GM12878 (cell line): ENCODE measurements around the gene N4BP2L2. TPM values are rescaled to one million over a fixed set of nuclear protein-coding genes. Genes with fewer than 3 reads are reported as not detected.

Experiments used
- CBX3 ChIP-seq: fragments of 200-600 bp; sonication (generic); IDR thresholded peaks from 2 replicates; pipeline ENCODE4 v1.6.1; 2016; ENCODE audit warnings: low read depth, borderline replicate concordance
- CHD1 ChIP-seq: IDR thresholded peaks from 2 replicates; pipeline ENCODE4 v1.6.1; 2012; ENCODE audit warnings: low read depth, low read length, improper control_type of control experiment
- CHD2 ChIP-seq: IDR thresholded peaks from 2 replicates; pipeline ENCODE4 v1.6.1; 2011; ENCODE audit warnings: low read depth, low read length, improper control_type of control experiment, borderline replicate concordance
- DPF2 ChIP-seq: fragments of 450-650 bp; IDR thresholded peaks from 2 replicates; pipeline ENCODE4 v1.6.1; 2017; ENCODE audit warnings: mild to moderate bottlenecking
- ETV6 ChIP-seq, 2 experiments: fragments of 450-650 bp in 1 of 2; IDR thresholded peaks in 1 of 2; conservative IDR thresholded peaks in 1 of 2; 2 replicates each; pipeline ENCODE4 v1.6.1; 2014; ENCODE audit warnings: antibody characterized with exemption in 1 of 2, borderline replicate concordance in 1 of 2, low read depth in 1 of 2, mild to moderate bottlenecking in 1 of 2, moderate library complexity in 1 of 2
- MEF2B ChIP-seq: fragments of 450-650 bp; IDR thresholded peaks from 2 replicates; pipeline ENCODE4 v1.6.1; 2018; ENCODE audit warnings: mild to moderate bottlenecking, moderate library complexity; ENCODE audit not compliant: partially characterized antibody, poor library complexity, severe bottlenecking
- MTA2 ChIP-seq: fragments of 450-650 bp; IDR thresholded peaks from 2 replicates; pipeline ENCODE4 v1.6.1; 2016; ENCODE audit warnings: low read depth, mild to moderate bottlenecking, moderate library complexity
- MYC ChIP-seq: IDR thresholded peaks from 2 replicates; pipeline ENCODE4 v1.6.1; 2011; ENCODE audit warnings: mild to moderate bottlenecking, low read length, moderate library complexity, inconsistent platforms; ENCODE audit not compliant: insufficient read depth, insufficient replicate concordance, insufficient read length, severe bottlenecking
- NFIC ChIP-seq: IDR thresholded peaks from 2 replicates; pipeline ENCODE4 v1.6.1; 2012; ENCODE audit warnings: low read depth, mild to moderate bottlenecking, inconsistent platforms, low read length, moderate library complexity
- RAD21 ChIP-seq: IDR thresholded peaks from 2 replicates; pipeline ENCODE4 v1.6.1; 2011; ENCODE audit warnings: mild to moderate bottlenecking, low read depth, low read length, moderate library complexity; ENCODE audit not compliant: insufficient read depth
- SREBF2 ChIP-seq: IDR thresholded peaks from 2 replicates; pipeline ENCODE4 v1.6.1; 2012; ENCODE audit warnings: mild to moderate bottlenecking, low read length
- SRF ChIP-seq, 2 experiments: IDR thresholded peaks; 2 replicates each; pipeline ENCODE4 v1.6.1; 2011; ENCODE audit warnings: low read depth in 2 of 2, low read length in 2 of 2, mild to moderate bottlenecking in 1 of 2, moderate library complexity in 1 of 2
- SUZ12 ChIP-seq: fragments of 200-600 bp; sonication (generic); IDR thresholded peaks from one replicate; pipeline ENCODE4 v1.6.1; 2018; ENCODE audit warnings: antibody characterized with exemption, mild to moderate bottlenecking; ENCODE audit not compliant: unreplicated experiment
- TBL1XR1 ChIP-seq: IDR thresholded peaks from 2 replicates; pipeline ENCODE4 v1.6.1; 2012; ENCODE audit warnings: low read depth, low read length, improper control_type of control experiment
- WRNIP1 ChIP-seq: IDR thresholded peaks from 2 replicates; pipeline ENCODE4 v1.6.1; 2011; ENCODE audit warnings: low read depth, low read length, improper control_type of control experiment, borderline replicate concordance
- ZNF384 ChIP-seq: IDR thresholded peaks from 2 replicates; pipeline ENCODE4 v1.6.1; 2012; ENCODE audit warnings: low read depth, mild to moderate bottlenecking, low read length, improper control_type of control experiment, borderline replicate concordance
- polyA plus RNA-seq, 11 experiments: library from polyadenylated mRNA; depleted of rRNA in 4 of 11; unstranded in 6 of 11; stranded (reverse) in 5 of 11; fragments of >200 nt; fragmentation: Nextera tagmentation in 4 of 11; fragmentation: Illumina TruSeq in 1 of 11; extraction: Ambion mirVana in 4 of 11; extraction: Trizol in 1 of 11; gene quantifications; 1 replicate in 1 of 11; 2 replicates in 10 of 11; pipeline versions ENCODE4 v1.2.1 to v1.2.3, GENCODE V29; 2011 to 2016; ENCODE audit warnings: inconsistent platforms in 2 of 11, missing spikeins in 2 of 11, low read depth in 1 of 11
- total RNA-seq, 4 experiments: library from RNA; depleted of rRNA in 3 of 4; stranded (reverse); fragments of >200 nt in 3 of 4; fragmentation: Illumina TruSeq in 1 of 4; extraction: Trizol in 1 of 4; gene quantifications; 2 replicates each; pipeline versions ENCODE4 v1.2.1 to v1.2.3, GENCODE V29; 2013 to 2021
- TF ChIP-seq, protein P1 (sequence below): IDR thresholded peaks from 2 replicates; pipeline ENCODE4 v1.6.1; 2012; ENCODE audit warnings: mild to moderate bottlenecking, low read depth, low read length
- TF ChIP-seq, protein P2 (sequence below): IDR thresholded peaks from 2 replicates; pipeline ENCODE4 v1.6.1; 2012; ENCODE audit warnings: low read depth, low read length, improper control_type of control experiment
- TF ChIP-seq, protein P3 (sequence below): fragments of 450-650 bp; IDR thresholded peaks from 2 replicates; pipeline ENCODE4 v1.6.1; 2018; ENCODE audit warnings: borderline replicate concordance, mild to moderate bottlenecking; ENCODE audit not compliant: partially characterized antibody
- TF ChIP-seq, protein P4 (sequence below): fragments of 450-650 bp; IDR thresholded peaks from 2 replicates; pipeline ENCODE4 v1.6.1; 2017; ENCODE audit warnings: borderline replicate concordance

Gene N4BP2L2
- total and polyA plus RNA-seq, 10 of the 15 experiments (the other 5 are each of a cell fraction or from before 2014, with no cell fraction given), result 41.7 to 87.1 (median 61.2) TPM

DNA sequence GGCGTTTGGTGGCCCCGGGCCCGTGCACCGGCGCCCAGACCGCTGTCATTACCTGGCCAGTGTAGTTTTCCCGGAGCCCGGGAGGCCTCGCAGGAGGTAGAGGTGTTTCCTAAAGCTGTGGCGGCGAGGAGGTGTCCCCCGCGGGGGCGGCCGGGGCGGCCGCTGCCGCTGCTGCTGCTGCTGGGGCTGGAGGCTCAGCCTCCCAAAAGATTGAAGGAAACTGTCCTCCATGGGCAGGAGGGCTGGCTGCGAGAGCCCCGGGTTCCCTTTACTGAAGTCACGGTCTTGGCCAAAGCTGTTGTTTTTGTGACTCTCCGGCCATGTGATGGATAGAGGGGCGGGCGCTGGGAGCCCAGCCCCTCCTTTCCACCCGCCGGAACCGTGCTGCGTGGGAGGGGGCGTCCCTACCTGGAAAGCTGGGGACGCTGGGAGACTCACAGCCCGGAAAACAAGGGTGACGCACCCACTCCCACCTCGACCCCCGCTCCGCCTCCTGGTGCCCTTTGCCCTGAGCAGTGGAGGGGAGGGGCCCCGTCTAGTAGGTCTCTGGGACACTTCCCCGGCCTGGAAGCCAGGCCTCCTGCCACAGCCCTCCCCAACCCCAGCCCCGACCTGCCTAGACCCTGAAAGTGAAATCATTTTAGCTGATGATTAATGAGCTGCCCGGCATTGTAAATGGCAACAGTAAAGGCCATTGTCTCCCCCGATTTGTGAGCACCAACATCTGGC lies 110.6 kb downstream of the N4BP2L2 start, which contains the start of gene N4BP2L1 (continued):
- TF ChIP-seq, protein P1, sequence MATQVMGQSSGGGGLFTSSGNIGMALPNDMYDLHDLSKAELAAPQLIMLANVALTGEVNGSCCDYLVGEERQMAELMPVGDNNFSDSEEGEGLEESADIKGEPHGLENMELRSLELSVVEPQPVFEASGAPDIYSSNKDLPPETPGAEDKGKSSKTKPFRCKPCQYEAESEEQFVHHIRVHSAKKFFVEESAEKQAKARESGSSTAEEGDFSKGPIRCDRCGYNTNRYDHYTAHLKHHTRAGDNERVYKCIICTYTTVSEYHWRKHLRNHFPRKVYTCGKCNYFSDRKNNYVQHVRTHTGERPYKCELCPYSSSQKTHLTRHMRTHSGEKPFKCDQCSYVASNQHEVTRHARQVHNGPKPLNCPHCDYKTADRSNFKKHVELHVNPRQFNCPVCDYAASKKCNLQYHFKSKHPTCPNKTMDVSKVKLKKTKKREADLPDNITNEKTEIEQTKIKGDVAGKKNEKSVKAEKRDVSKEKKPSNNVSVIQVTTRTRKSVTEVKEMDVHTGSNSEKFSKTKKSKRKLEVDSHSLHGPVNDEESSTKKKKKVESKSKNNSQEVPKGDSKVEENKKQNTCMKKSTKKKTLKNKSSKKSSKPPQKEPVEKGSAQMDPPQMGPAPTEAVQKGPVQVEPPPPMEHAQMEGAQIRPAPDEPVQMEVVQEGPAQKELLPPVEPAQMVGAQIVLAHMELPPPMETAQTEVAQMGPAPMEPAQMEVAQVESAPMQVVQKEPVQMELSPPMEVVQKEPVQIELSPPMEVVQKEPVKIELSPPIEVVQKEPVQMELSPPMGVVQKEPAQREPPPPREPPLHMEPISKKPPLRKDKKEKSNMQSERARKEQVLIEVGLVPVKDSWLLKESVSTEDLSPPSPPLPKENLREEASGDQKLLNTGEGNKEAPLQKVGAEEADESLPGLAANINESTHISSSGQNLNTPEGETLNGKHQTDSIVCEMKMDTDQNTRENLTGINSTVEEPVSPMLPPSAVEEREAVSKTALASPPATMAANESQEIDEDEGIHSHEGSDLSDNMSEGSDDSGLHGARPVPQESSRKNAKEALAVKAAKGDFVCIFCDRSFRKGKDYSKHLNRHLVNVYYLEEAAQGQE, result no peak
- no peak for TF ChIP-seq SRF (IDR thresholded peaks at IDR 0.05; ENCODE audit: low read depth in 2 of 2, low read length in 2 of 2)
- no peak for TF ChIP-seq SREBF2
- TF ChIP-seq SUZ12, result no peak
- TF ChIP-seq, protein P2, sequence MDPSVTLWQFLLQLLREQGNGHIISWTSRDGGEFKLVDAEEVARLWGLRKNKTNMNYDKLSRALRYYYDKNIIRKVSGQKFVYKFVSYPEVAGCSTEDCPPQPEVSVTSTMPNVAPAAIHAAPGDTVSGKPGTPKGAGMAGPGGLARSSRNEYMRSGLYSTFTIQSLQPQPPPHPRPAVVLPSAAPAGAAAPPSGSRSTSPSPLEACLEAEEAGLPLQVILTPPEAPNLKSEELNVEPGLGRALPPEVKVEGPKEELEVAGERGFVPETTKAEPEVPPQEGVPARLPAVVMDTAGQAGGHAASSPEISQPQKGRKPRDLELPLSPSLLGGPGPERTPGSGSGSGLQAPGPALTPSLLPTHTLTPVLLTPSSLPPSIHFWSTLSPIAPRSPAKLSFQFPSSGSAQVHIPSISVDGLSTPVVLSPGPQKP, result 0 out of 2 replicates have a peak, but pooled peaks have one; percentile 22
- TF ChIP-seq ZNF384, result no peak
- no peak for TF ChIP-seq RAD21
- no peak for TF ChIP-seq CBX3
- TF ChIP-seq MTA2, result peak; percentile 64; the same call in 1 of the 2 replicates
- TF ChIP-seq MYC, result no peak
- TF ChIP-seq NFIC, result no peak
- TF ChIP-seq MEF2B, result peak; percentile 47
- TF ChIP-seq CHD1, result no peak
- peak; percentile 11; the same call in 1 of the 2 replicates for TF ChIP-seq DPF2
- TF ChIP-seq CHD2, result 0 out of 2 replicates have a peak, but pooled peaks have one; percentile 38
- TF ChIP-seq ETV6 (conservative IDR thresholded peaks at IDR 0.05 in 1 of 2, IDR thresholded peaks at IDR 0.05 in 1 of 2; ENCODE audit: borderline replicate concordance in 1 of 2, low read depth in 1 of 2), result no peak; a peak in 1 of 4 replicates
- TF ChIP-seq, protein P3, sequence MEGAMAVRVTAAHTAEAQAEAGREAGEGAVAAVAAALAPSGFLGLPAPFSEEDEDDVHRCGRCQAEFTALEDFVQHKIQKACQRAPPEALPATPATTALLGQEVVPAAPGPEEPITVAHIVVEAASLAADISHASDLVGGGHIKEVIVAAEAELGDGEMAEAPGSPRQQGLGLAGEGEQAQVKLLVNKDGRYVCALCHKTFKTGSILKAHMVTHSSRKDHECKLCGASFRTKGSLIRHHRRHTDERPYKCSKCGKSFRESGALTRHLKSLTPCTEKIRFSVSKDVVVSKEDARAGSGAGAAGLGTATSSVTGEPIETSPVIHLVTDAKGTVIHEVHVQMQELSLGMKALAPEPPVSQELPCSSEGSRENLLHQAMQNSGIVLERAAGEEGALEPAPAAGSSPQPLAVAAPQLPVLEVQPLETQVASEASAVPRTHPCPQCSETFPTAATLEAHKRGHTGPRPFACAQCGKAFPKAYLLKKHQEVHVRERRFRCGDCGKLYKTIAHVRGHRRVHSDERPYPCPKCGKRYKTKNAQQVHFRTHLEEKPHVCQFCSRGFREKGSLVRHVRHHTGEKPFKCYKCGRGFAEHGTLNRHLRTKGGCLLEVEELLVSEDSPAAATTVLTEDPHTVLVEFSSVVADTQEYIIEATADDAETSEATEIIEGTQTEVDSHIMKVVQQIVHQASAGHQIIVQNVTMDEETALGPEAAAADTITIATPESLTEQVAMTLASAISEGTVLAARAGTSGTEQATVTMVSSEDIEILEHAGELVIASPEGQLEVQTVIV, result no peak
- TF ChIP-seq, protein P4, sequence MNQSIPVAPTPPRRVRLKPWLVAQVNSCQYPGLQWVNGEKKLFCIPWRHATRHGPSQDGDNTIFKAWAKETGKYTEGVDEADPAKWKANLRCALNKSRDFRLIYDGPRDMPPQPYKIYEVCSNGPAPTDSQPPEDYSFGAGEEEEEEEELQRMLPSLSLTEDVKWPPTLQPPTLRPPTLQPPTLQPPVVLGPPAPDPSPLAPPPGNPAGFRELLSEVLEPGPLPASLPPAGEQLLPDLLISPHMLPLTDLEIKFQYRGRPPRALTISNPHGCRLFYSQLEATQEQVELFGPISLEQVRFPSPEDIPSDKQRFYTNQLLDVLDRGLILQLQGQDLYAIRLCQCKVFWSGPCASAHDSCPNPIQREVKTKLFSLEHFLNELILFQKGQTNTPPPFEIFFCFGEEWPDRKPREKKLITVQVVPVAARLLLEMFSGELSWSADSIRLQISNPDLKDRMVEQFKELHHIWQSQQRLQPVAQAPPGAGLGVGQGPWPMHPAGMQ, result no peak
- no peak for TF ChIP-seq TBL1XR1
- no peak for TF ChIP-seq WRNIP1
